Measurements from ENCODE around the gene FSD1. TPM values are rescaled to one million over a fixed set of nuclear protein-coding genes. Genes with fewer than 3 reads are reported as not detected.

FSD1 gene
- total RNA-seq, 2 experiments from 2014 or later, result 19.8 to 23.2 TPM

DNA sequence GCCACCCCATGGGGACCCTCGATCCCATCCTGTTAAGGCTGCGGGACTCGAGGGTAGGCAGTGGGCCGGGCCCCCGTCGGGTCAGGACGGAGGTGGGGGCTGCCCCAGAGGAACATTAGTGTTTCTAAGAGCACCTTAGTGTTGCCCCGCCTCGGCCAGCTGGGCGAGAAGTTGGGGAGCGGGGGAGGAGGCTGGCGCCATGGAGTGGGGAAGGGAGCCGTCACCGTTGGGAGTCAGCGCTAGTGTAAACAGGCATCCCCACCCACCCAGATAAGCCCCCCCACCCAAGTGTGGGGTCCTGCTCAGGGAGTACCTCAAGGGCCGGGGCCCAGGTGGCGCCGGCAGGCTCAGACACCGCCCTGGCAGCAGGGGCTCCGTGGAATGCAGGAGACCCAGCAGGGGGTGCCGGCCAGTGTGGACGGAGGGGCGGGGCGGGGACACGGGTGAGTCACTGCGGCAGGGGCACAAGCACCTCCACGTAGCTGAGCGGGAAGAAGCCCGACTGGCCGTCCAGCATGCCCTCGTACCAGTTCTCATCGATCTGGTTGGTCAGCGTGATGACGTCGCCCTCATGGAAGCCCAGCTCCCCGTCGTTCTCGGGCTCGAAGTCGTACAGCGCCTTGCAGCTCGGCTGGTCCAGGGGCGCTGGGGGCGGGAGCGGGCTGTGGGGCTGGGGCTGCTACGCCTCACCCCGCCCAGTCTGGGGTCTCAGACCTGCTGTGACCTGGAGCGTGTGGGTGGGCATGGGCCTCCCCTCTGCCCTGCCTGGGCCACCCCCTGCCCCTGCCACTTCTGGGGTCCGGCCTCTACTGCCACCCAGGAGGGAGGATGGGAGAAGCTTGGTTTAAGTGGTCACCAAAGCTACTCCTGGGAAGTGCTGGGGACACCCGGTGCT lies 57.0 kb downstream of the FSD1 start:
- no peak overlapping the region for H2AFZ ChIP-seq (ENCODE audit: low read length)
- intact Hi-C loops (cut with micrococcal nuclease; ENCODE audit: unreplicated experiment), result no loop called here
- no TSS peak for BruUV-seq (replicated peaks)
- H3K9me3 ChIP-seq (ENCODE audit: low read length), result no peaks in the 10 kb centered on the region
- no peaks in the 10 kb centered on the region for H3K9me2 ChIP-seq (ENCODE audit: insufficient read depth, low read length)
- peaks cover 84% of the 10 kb centered on the region for H3K36me3 ChIP-seq (ENCODE audit: insufficient read depth, low read length)
- DNase-seq (ENCODE audit: low spot score), result no peak
- H3K4me2 ChIP-seq (ENCODE audit: low read length), result no peak overlapping the region
- H3K4me1 ChIP-seq (ENCODE audit: insufficient read depth, low read length, poor library complexity, severe bottlenecking), result no peaks in the 10 kb centered on the region
- ChIA-PET POLR2A (no interaction called here), CTCF (ENCODE audit: unreplicated experiment) (no interaction called here)
- no peak overlapping the region for H3K27ac ChIP-seq (ENCODE audit: low read depth, low read length, poor library complexity, severe bottlenecking)
- H3K79me2 ChIP-seq (ENCODE audit: insufficient read depth, low read depth, low read length), result no peaks in the 10 kb centered on the region
- H3K4me3 ChIP-seq (ENCODE audit: low read depth, low read length, poor library complexity, severe bottlenecking), result no peak overlapping the region
- no peaks in the 10 kb centered on the region for H4K20me1 ChIP-seq (ENCODE audit: insufficient read depth, low read length)
- TF ChIP-seq, protein P1, sequence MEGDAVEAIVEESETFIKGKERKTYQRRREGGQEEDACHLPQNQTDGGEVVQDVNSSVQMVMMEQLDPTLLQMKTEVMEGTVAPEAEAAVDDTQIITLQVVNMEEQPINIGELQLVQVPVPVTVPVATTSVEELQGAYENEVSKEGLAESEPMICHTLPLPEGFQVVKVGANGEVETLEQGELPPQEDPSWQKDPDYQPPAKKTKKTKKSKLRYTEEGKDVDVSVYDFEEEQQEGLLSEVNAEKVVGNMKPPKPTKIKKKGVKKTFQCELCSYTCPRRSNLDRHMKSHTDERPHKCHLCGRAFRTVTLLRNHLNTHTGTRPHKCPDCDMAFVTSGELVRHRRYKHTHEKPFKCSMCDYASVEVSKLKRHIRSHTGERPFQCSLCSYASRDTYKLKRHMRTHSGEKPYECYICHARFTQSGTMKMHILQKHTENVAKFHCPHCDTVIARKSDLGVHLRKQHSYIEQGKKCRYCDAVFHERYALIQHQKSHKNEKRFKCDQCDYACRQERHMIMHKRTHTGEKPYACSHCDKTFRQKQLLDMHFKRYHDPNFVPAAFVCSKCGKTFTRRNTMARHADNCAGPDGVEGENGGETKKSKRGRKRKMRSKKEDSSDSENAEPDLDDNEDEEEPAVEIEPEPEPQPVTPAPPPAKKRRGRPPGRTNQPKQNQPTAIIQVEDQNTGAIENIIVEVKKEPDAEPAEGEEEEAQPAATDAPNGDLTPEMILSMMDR (conservative IDR thresholded peaks at IDR 0.05; ENCODE audit: low read length), result no peak
- no peak for TF ChIP-seq EZH2phosphoT487 (IDR thresholded peaks at IDR 0.05; ENCODE audit: borderline replicate concordance, low read depth, low read length)

GRCh38 chr19:4362101-4362828 lies 57.9 kb downstream of the FSD1 start:
- H3K79me2 ChIP-seq (ENCODE audit: insufficient read depth, low read depth, low read length), result no peaks in the 10 kb centered on the region
- peaks cover 84% of the 10 kb centered on the region for H3K36me3 ChIP-seq (ENCODE audit: insufficient read depth, low read length)
- ChIA-PET CTCF (ENCODE audit: unreplicated experiment) (no interaction called here), POLR2A (no interaction called here)
- no peaks in the 10 kb centered on the region for H3K9me3 ChIP-seq (ENCODE audit: low read length)
- H3K9me2 ChIP-seq (ENCODE audit: insufficient read depth, low read length), result no peaks in the 10 kb centered on the region
- DNase-seq (ENCODE audit: low spot score), result no peak
- no peak overlapping the region for H3K4me2 ChIP-seq (ENCODE audit: low read length)
- no TSS peak for BruUV-seq (replicated peaks)
- H4K20me1 ChIP-seq (ENCODE audit: insufficient read depth, low read length), result no peaks in the 10 kb centered on the region
- H2AFZ ChIP-seq (ENCODE audit: low read length), result no peak overlapping the region
- no peak overlapping the region for H3K27ac ChIP-seq (ENCODE audit: low read depth, low read length, poor library complexity, severe bottlenecking)
- intact Hi-C loops (cut with micrococcal nuclease; ENCODE audit: unreplicated experiment), result no loop called here
- no peaks in the 10 kb centered on the region for H3K4me1 ChIP-seq (ENCODE audit: insufficient read depth, low read length, poor library complexity, severe bottlenecking)
- no peak overlapping the region for H3K4me3 ChIP-seq (ENCODE audit: low read depth, low read length, poor library complexity, severe bottlenecking)
- TF ChIP-seq EZH2phosphoT487 (IDR thresholded peaks at IDR 0.05; ENCODE audit: borderline replicate concordance, low read depth, low read length), result no peak
- TF ChIP-seq, protein P1 (conservative IDR thresholded peaks at IDR 0.05; ENCODE audit: low read length), result no peak

Measured in OCI-LY7 (cell line).